HCT116 (cell line): ENCODE data around the gene STK32B.

Experiments
- CTCF ChIP-seq, 3 experiments: fragments of 200-600 bp in 1 of 3; sonication (generic) in 1 of 3; IDR thresholded peaks in 2 of 3; conservative IDR thresholded peaks in 1 of 3; 2 replicates each; pipeline ENCODE4 v1.5.1; 2012 to 2017; ENCODE audit warnings: low read depth in 2 of 3, low read length in 2 of 3, antibody characterized with exemption in 1 of 3, borderline replicate concordance in 1 of 3, control low read depth in 1 of 3, mild to moderate bottlenecking in 1 of 3, mixed read lengths in 1 of 3, mixed run types in 1 of 3, moderate library complexity in 1 of 3; ENCODE audit not compliant: insufficient read depth in 1 of 3
- EGR1 ChIP-seq: IDR thresholded peaks from 2 replicates; pipeline ENCODE4 v1.6.1; 2012; ENCODE audit warnings: low read depth
- ELF1 ChIP-seq: IDR thresholded peaks from 2 replicates; pipeline ENCODE4 v1.6.1; 2012; ENCODE audit warnings: low read depth, borderline replicate concordance
- EZH2 ChIP-seq: fragments of 200-600 bp; sonication (generic); IDR thresholded peaks from 2 replicates; pipeline ENCODE4 v1.6.1; 2017; ENCODE audit warnings: antibody characterized with exemption, mixed run types
- FOSL1 ChIP-seq: IDR thresholded peaks from 2 replicates; pipeline ENCODE4 v1.6.1; 2012; ENCODE audit warnings: low read depth
- JUND ChIP-seq: IDR thresholded peaks from 2 replicates; pipeline ENCODE4 v1.6.1; 2012
- POLR2A ChIP-seq: IDR thresholded peaks from 2 replicates; pipeline ENCODE4 v1.7.0; 2011; ENCODE audit warnings: borderline replicate concordance; ENCODE audit not compliant: insufficient read depth, insufficient read length; ENCODE audit errors: extremely low read depth
- POLR2AphosphoS5 ChIP-seq: IDR thresholded peaks from 2 replicates; pipeline ENCODE4 v1.6.1; 2011; ENCODE audit warnings: mild to moderate bottlenecking, low read depth, low read length, moderate library complexity
- RAD21 ChIP-seq: IDR thresholded peaks from 2 replicates; pipeline ENCODE4 v1.6.1; 2012; ENCODE audit warnings: low read depth, mild to moderate bottlenecking

GRCh38 chr4:5118994-5119835, 67.9 kb downstream of the STK32B start:
- TF ChIP-seq POLR2AphosphoS5 (no peak), ELF1 (no peak), CTCF (IDR thresholded peaks at IDR 0.05 in 2 of 3, conservative IDR thresholded peaks at IDR 0.05 in 1 of 3; ENCODE audit: borderline replicate concordance in 1 of 3, insufficient read depth in 1 of 3, low read depth in 2 of 3, low read length in 2 of 3) (no peak), EZH2 (no peak), RAD21 (no peak), FOSL1 (no peak), POLR2A (no peak), JUND (no peak), EGR1 (no peak)
